Measurements from ENCODE around the gene APCDD1. TPM values are rescaled to one million over a fixed set of nuclear protein-coding genes. Genes with fewer than 3 reads are reported as not detected.

The APCDD1 gene
- total RNA-seq, 2 donors from 2014 or later: 5.6 to 10.7 TPM

- Histone ChIP-seq H3K9ac (ENCODE audit: low read depth in 2 of 2, low read length in 2 of 2) (no peak overlapping the region), H3K36me3 (no peaks in the 10 kb centered on the region), H3K9me3 (no peaks in the 10 kb centered on the region), H3K4me1 (peaks cover 6% of the 10 kb centered on the region), H3K27ac (peak overlapping the region; percentile 55), H3K4me3 (no peak overlapping the region), H3K27me3 (peaks cover 19% of the 10 kb centered on the region)
- DNase-seq: no peak
- no peak for TF ChIP-seq CTCF (IDR thresholded peaks at IDR 0.05)
- intact Hi-C loops (cut with DNase I): no loop called here
These were observed 1.1 kb upstream of the APCDD1 start for GRCh38 chr18:10453261-10453805.

- DNase-seq: no peak
- peaks cover 6% of the 10 kb centered on the region for H3K4me1 ChIP-seq
- no peaks in the 10 kb centered on the region for H3K9me3 ChIP-seq
- peak overlapping the region; percentile 17 for H3K27ac ChIP-seq
- TF ChIP-seq CTCF (IDR thresholded peaks at IDR 0.05): no peak
- no peaks in the 10 kb centered on the region for H3K36me3 ChIP-seq
- intact Hi-C loops (cut with DNase I): no loop called here
- peak overlapping the region; percentile 38 to 77 for H3K9ac ChIP-seq (ENCODE audit: low read depth in 2 of 2, low read length in 2 of 2)
- H3K4me3 ChIP-seq: peak overlapping the region; percentile 47
- H3K27me3 ChIP-seq: peaks cover 19% of the 10 kb centered on the region
These were observed 484 bp downstream of the APCDD1 start for GRCh38 chr18:10454681-10455557.

GRCh38 chr18:10455726-10456453 is 1.5 kb downstream of the APCDD1 start:
- no peaks in the 10 kb centered on the region for H3K36me3 ChIP-seq
- H3K27me3 ChIP-seq: peaks cover 19% of the 10 kb centered on the region
- intact Hi-C loops (cut with DNase I): no loop called here
- peak overlapping the region; percentile 38 to 77 for H3K9ac ChIP-seq (ENCODE audit: low read depth in 2 of 2, low read length in 2 of 2)
- DNase-seq: no peak
- H3K4me3 ChIP-seq: peak overlapping the region; percentile 47
- H3K27ac ChIP-seq: peak overlapping the region; percentile 17
- H3K9me3 ChIP-seq: no peaks in the 10 kb centered on the region
- TF ChIP-seq CTCF (IDR thresholded peaks at IDR 0.05): no peak
- H3K4me1 ChIP-seq: peaks cover 6% of the 10 kb centered on the region

- H3K9ac ChIP-seq (ENCODE audit: low read depth in 2 of 2, low read length in 2 of 2): no peak overlapping the region
- no peak for TF ChIP-seq CTCF (IDR thresholded peaks at IDR 0.05)
- H3K36me3 ChIP-seq: no peaks in the 10 kb centered on the region
- H3K27ac ChIP-seq: no peak overlapping the region
- peaks cover 19% of the 10 kb centered on the region for H3K27me3 ChIP-seq
- H3K9me3 ChIP-seq: no peaks in the 10 kb centered on the region
- no peak for DNase-seq
- intact Hi-C loops (cut with DNase I): no loop called here
- peaks cover 6% of the 10 kb centered on the region for H3K4me1 ChIP-seq
- no peak overlapping the region for H3K4me3 ChIP-seq
These were observed 2.3 kb downstream of the APCDD1 start for GRCh38 chr18:10456718-10457117.

GRCh38 chr18:10457128-10457527 is 2.7 kb downstream of the APCDD1 start:
- Histone ChIP-seq H3K36me3 (no peaks in the 10 kb centered on the region), H3K9me3 (no peaks in the 10 kb centered on the region), H3K4me3 (no peak overlapping the region), H3K4me1 (peaks cover 6% of the 10 kb centered on the region), H3K9ac (ENCODE audit: low read depth in 2 of 2, low read length in 2 of 2) (no peak overlapping the region), H3K27ac (no peak overlapping the region), H3K27me3 (peaks cover 19% of the 10 kb centered on the region)
- intact Hi-C loops (cut with DNase I): no loop called here
- no peak for DNase-seq
- no peak for TF ChIP-seq CTCF (IDR thresholded peaks at IDR 0.05)

All from colonic mucosa (tissue), 4 donors.